ENCODE measurements around the gene PXK. TPM values are rescaled to one million over a fixed set of nuclear protein-coding genes. Genes with fewer than 3 reads are reported as not detected.

Gene PXK
- total and polyA plus RNA-seq, 2 experiments from 2014 or later = 29.5 to 37.8 TPM

- no peak for DNase-seq (ENCODE audit: low spot score)
- no peak for TF ChIP-seq CTCF (IDR thresholded peaks at IDR 0.05; ENCODE audit: poor library complexity)
- no peak for TF ChIP-seq EZH2 (IDR thresholded peaks at IDR 0.05; ENCODE audit: borderline replicate concordance)
- TF ChIP-seq EZH2phosphoT487 (IDR thresholded peaks at IDR 0.05; ENCODE audit: low read depth, severe bottlenecking, unreplicated experiment) = no peak
- Histone ChIP-seq H3K4me1 (ENCODE audit: insufficient read depth) (peaks cover 8% of the 10 kb centered on the region), H3K9me3 (ENCODE audit: low read depth) (no peaks in the 10 kb centered on the region), H3K4me2 (no peak overlapping the region), H3K4me3 (no peak overlapping the region), H3K9me2 (replicated peaks; ENCODE audit: insufficient read depth) (no peaks in the 10 kb centered on the region), H3K79me2 (no peaks in the 10 kb centered on the region), H3K27me3 (no peaks in the 10 kb centered on the region), H4K20me1 (ENCODE audit: insufficient read depth, poor library complexity, severe bottlenecking) (no peaks in the 10 kb centered on the region), H3K27ac (no peak overlapping the region), H2AFZ (no peak overlapping the region), H3K36me3 (replicated peaks; ENCODE audit: insufficient read depth, low read depth) (no peaks in the 10 kb centered on the region)
- WGBS (ENCODE audit: low lambda C conversion rate, missing lambda C conversion rate) = 87% methylated on average over 3 of the region's 3 CpGs
Measured at GRCh38 chr3:58464866-58465265, 132.2 kb downstream of the PXK start.

GRCh38 chr3:58466899-58467563, 134.3 kb downstream of the PXK start:
- H2AFZ ChIP-seq = no peak overlapping the region
- no peak overlapping the region for H3K27ac ChIP-seq
- DNase-seq (ENCODE audit: low spot score) = no peak
- no peaks in the 10 kb centered on the region for H3K9me2 ChIP-seq (replicated peaks; ENCODE audit: insufficient read depth)
- H4K20me1 ChIP-seq (ENCODE audit: insufficient read depth, poor library complexity, severe bottlenecking) = no peaks in the 10 kb centered on the region
- no peaks in the 10 kb centered on the region for H3K27me3 ChIP-seq
- no peaks in the 10 kb centered on the region for H3K9me3 ChIP-seq (ENCODE audit: low read depth)
- no peak overlapping the region for H3K4me2 ChIP-seq
- TF ChIP-seq CTCF (IDR thresholded peaks at IDR 0.05; ENCODE audit: poor library complexity) (no peak), EZH2phosphoT487 (IDR thresholded peaks at IDR 0.05; ENCODE audit: low read depth, severe bottlenecking, unreplicated experiment) (no peak), EZH2 (IDR thresholded peaks at IDR 0.05; ENCODE audit: borderline replicate concordance) (no peak)
- no peaks in the 10 kb centered on the region for H3K36me3 ChIP-seq (replicated peaks; ENCODE audit: insufficient read depth, low read depth)
- peaks cover 29% of the 10 kb centered on the region for H3K4me1 ChIP-seq (ENCODE audit: insufficient read depth)
- no peaks in the 10 kb centered on the region for H3K79me2 ChIP-seq
- H3K4me3 ChIP-seq = no peak overlapping the region
- WGBS (ENCODE audit: low lambda C conversion rate, missing lambda C conversion rate) = 93% methylated on average over 4 of the region's 4 CpGs

- H3K9me3 ChIP-seq (ENCODE audit: low read depth) = no peaks in the 10 kb centered on the region
- H2AFZ ChIP-seq = no peak overlapping the region
- H3K4me3 ChIP-seq = no peak overlapping the region
- H4K20me1 ChIP-seq (ENCODE audit: insufficient read depth, poor library complexity, severe bottlenecking) = no peaks in the 10 kb centered on the region
- WGBS (ENCODE audit: low lambda C conversion rate, missing lambda C conversion rate) = 46% methylated on average over 4 of the region's 4 CpGs
- no peaks in the 10 kb centered on the region for H3K79me2 ChIP-seq
- TF ChIP-seq CTCF (IDR thresholded peaks at IDR 0.05; ENCODE audit: poor library complexity) = no peak
- no peak for TF ChIP-seq EZH2 (IDR thresholded peaks at IDR 0.05; ENCODE audit: borderline replicate concordance)
- TF ChIP-seq EZH2phosphoT487 (IDR thresholded peaks at IDR 0.05; ENCODE audit: low read depth, severe bottlenecking, unreplicated experiment) = no peak
- H3K27me3 ChIP-seq = no peaks in the 10 kb centered on the region
- no peak for DNase-seq (ENCODE audit: low spot score)
- H3K36me3 ChIP-seq (replicated peaks; ENCODE audit: insufficient read depth, low read depth) = no peaks in the 10 kb centered on the region
- no peak overlapping the region for H3K4me2 ChIP-seq
- H3K27ac ChIP-seq = no peak overlapping the region
- H3K4me1 ChIP-seq (ENCODE audit: insufficient read depth) = peaks cover 27% of the 10 kb centered on the region
- H3K9me2 ChIP-seq (replicated peaks; ENCODE audit: insufficient read depth) = no peaks in the 10 kb centered on the region
Measured at GRCh38 chr3:58469096-58469495, 136.4 kb downstream of the PXK start.

All from hepatocyte (in vitro differentiated cells).